IMR-90 (cell line): Measurements from ENCODE around the gene CUL9. TPM values are rescaled to one million over a fixed set of nuclear protein-coding genes. Genes with fewer than 3 reads are reported as not detected.

Experiments used
- ATAC-seq: fragments of 200-7000 bp; cut with Tn5 transposase; 2 replicates; pipeline ENCODE4 v1.9.1; 2020; ENCODE audit warnings: low read depth, mild to moderate bottlenecking, moderate library complexity
- BruUV-seq: library from RNA; stranded (reverse); fragments of 400-500 nt; replicated peaks from 2 replicates; lab custom pipeline; 2021; lab: Mats Ljungman, UMichigan
- CTCF ChIA-PET: fragments of 300-600 bp; formaldehyde crosslinking; extraction: SDS; loops from one replicate; lab custom pipeline; 2021; ENCODE audit warnings: antibody characterized with exemption; lab: Yijun Ruan, JAX
- POLR2A ChIA-PET: fragments of 300-600 bp; sonication (Branson Sonifier 250); formaldehyde crosslinking; loops from one replicate; lab custom pipeline; 2022; ENCODE audit warnings: antibody characterized with exemption; ENCODE audit not compliant: unreplicated experiment; lab: Charles Lee
- DNase-seq: peaks from one replicate; pipeline ENCODE4 v3.0.0; 2013
- H2AFZ ChIP-seq: replicated peaks from 2 replicates; pipeline ENCODE3; 2013; ENCODE audit warnings: low read length, mild to moderate bottlenecking; ENCODE audit not compliant: poor library complexity
- H2AK5ac ChIP-seq: 2 replicates; pipeline ENCODE4 v1.6.1; 2013; ENCODE audit warnings: low read depth, low read length, inconsistent platforms
- H2AK9ac ChIP-seq: replicated peaks from 2 replicates; pipeline ENCODE3; 2013; ENCODE audit warnings: mild to moderate bottlenecking, low read depth, low read length, moderate library complexity; ENCODE audit not compliant: poor library complexity
- H2BK120ac ChIP-seq: 2 replicates; pipeline ENCODE4 v1.6.1; 2013; ENCODE audit warnings: low read depth, low read length, inconsistent platforms
- H2BK15ac ChIP-seq: 3 replicates; pipeline ENCODE4 v1.6.1; 2013; ENCODE audit warnings: low read depth, low read length, inconsistent platforms
- H2BK20ac ChIP-seq: 2 replicates; pipeline ENCODE4 v1.6.1; 2013; ENCODE audit warnings: low read depth, mild to moderate bottlenecking, inconsistent platforms, low read length, moderate library complexity
- H2BK5ac ChIP-seq: 2 replicates; pipeline ENCODE4 v1.6.1; 2013; ENCODE audit warnings: mild to moderate bottlenecking, low read depth, low read length, inconsistent platforms; ENCODE audit not compliant: poor library complexity, severe bottlenecking
- H3K14ac ChIP-seq: replicated peaks from 2 replicates; pipeline ENCODE4 v1.6.1; 2013; ENCODE audit warnings: low read depth, low read length, inconsistent platforms
- H3K18ac ChIP-seq: 2 replicates; pipeline ENCODE4 v1.6.1; 2013; ENCODE audit warnings: low read depth, low read length, control low read depth
- H3K23ac ChIP-seq: 2 replicates; pipeline ENCODE4 v1.6.1; 2013; ENCODE audit warnings: low read depth, low read length, inconsistent platforms
- H3K27ac ChIP-seq: 2 replicates; pipeline ENCODE4 v1.5.1; 2013; ENCODE audit warnings: mild to moderate bottlenecking, control low read depth, low read length; ENCODE audit not compliant: insufficient read depth
- H3K27me3 ChIP-seq: 2 replicates; pipeline ENCODE4 v1.6.1; 2013; ENCODE audit warnings: low read length; ENCODE audit not compliant: control insufficient read depth, insufficient read depth
- H3K36me3 ChIP-seq: 2 replicates; pipeline ENCODE4 v1.6.1; 2013; ENCODE audit warnings: low read length, mixed read lengths; ENCODE audit not compliant: control insufficient read depth, insufficient read depth
- H3K4ac ChIP-seq: 2 replicates; pipeline ENCODE4 v1.6.1; 2013; ENCODE audit warnings: low read depth, low read length, inconsistent platforms
- H3K4me1 ChIP-seq: 2 replicates; pipeline ENCODE4 v1.6.1; 2013; ENCODE audit warnings: low read length, mixed read lengths; ENCODE audit not compliant: control insufficient read depth, insufficient read depth
- H3K4me2 ChIP-seq: 2 replicates; pipeline ENCODE4 v1.6.1; 2013; ENCODE audit warnings: low read depth, mild to moderate bottlenecking, control low read depth, low read length, moderate library complexity
- H3K4me3 ChIP-seq: 2 replicates; pipeline ENCODE4 v1.5.1; 2013; ENCODE audit warnings: low read depth, mild to moderate bottlenecking, control low read depth, low read length, moderate library complexity; ENCODE audit not compliant: insufficient read depth
- H3K56ac ChIP-seq: 2 replicates; pipeline ENCODE4 v1.6.1; 2013; ENCODE audit warnings: low read length, inconsistent platforms; ENCODE audit not compliant: insufficient read depth; ENCODE audit errors: extremely low read depth
- H3K79me1 ChIP-seq, 2 experiments: 2 replicates each; pipeline ENCODE4 v1.6.1; 2013; ENCODE audit warnings: low read length in 2 of 2, inconsistent platforms in 1 of 2, low read depth in 1 of 2
- H3K9ac ChIP-seq: 2 replicates; pipeline ENCODE4 v1.6.1; 2013; ENCODE audit warnings: low read depth, low read length, control low read depth
- H3K9me1 ChIP-seq: 2 replicates; pipeline ENCODE4 v1.6.1; 2013; ENCODE audit warnings: low read length, inconsistent platforms; ENCODE audit not compliant: insufficient read depth
- H3K9me3 ChIP-seq: 2 replicates; pipeline ENCODE4 v1.6.1; 2013; ENCODE audit warnings: low read length; ENCODE audit not compliant: control insufficient read depth, insufficient read depth
- H4K20me1 ChIP-seq: 2 replicates; pipeline ENCODE4 v1.6.1; 2013; ENCODE audit warnings: low read length, inconsistent platforms; ENCODE audit not compliant: insufficient read depth
- H4K5ac ChIP-seq: 2 replicates; pipeline ENCODE4 v1.6.1; 2013; ENCODE audit warnings: mild to moderate bottlenecking, low read depth, low read length, control low read depth
- H4K8ac ChIP-seq, 2 experiments: 2 replicates each; pipeline ENCODE4 v1.6.1; 2013; ENCODE audit warnings: low read depth in 2 of 2, low read length in 2 of 2, control low read depth in 1 of 2, inconsistent platforms in 1 of 2
- H4K91ac ChIP-seq: 2 replicates; pipeline ENCODE4 v1.6.1; 2013; ENCODE audit warnings: low read depth, low read length, inconsistent platforms; ENCODE audit not compliant: insufficient read depth
- MAZ ChIP-seq: IDR thresholded peaks from 2 replicates; pipeline ENCODE4 v1.6.1; 2012; ENCODE audit warnings: low read depth, mild to moderate bottlenecking, low read length, improper control_type of control experiment, moderate library complexity, borderline replicate concordance
- MXI1 ChIP-seq: IDR thresholded peaks from 2 replicates; pipeline ENCODE4 v1.6.1; 2012; ENCODE audit warnings: low read depth, mild to moderate bottlenecking, low read length, moderate library complexity, borderline replicate concordance
- POLR2A ChIP-seq: IDR thresholded peaks from 2 replicates; pipeline ENCODE4 v1.6.1; 2012; ENCODE audit warnings: mild to moderate bottlenecking, low read depth, low read length
- RCOR1 ChIP-seq: IDR thresholded peaks from 2 replicates; pipeline ENCODE4 v1.6.1; 2012; ENCODE audit warnings: mild to moderate bottlenecking, low read length, improper control_type of control experiment; ENCODE audit not compliant: insufficient replicate concordance
- WGBS, 2 experiments: methylation state at CpG; one replicate each; pipeline versions ENCODE4 v1.1.5 to v1.1.7; 2013; ENCODE audit warnings: missing lambda C conversion rate in 2 of 2; ENCODE audit not compliant: insufficient read length in 1 of 2; ENCODE audit errors: extremely low coverage in 2 of 2; 5-methylcytosine and 5-hydroxymethylcytosine counted together
- dilution Hi-C: fragments of 300-500 bp; cut with HindIII; formaldehyde crosslinking; loops from one replicate; pipeline ENCODE4 v1.14.3; 2018; ENCODE audit warnings: low sequenced_read_pairs; ENCODE audit not compliant: unreplicated experiment
- in situ Hi-C: fragments of 300-500 bp; cut with MboI; formaldehyde crosslinking; loops from 3 replicates; pipeline ENCODE4 v1.14.3; 2019; ENCODE audit warnings: low sequenced_read_pairs, inconsistent platforms, mixed read lengths
- intact Hi-C: fragments of 100-400 bp; cut with micrococcal nuclease; formaldehyde crosslinking; loops from 2 replicates; pipeline ENCODE4 v1.10.0; 2022
- polyA plus RNA-seq, 3 experiments: library from polyadenylated mRNA; depleted of rRNA; stranded (reverse); fragments of >200 nt; gene quantifications; 2 replicates each; pipeline ENCODE4 v1.2.3, GENCODE V29; 2012; ENCODE audit warnings: low replicate concordance in 1 of 3
- total RNA-seq: library from RNA; depleted of rRNA; stranded (reverse); fragments of >200 nt; gene quantifications from 2 replicates; pipeline ENCODE4 v1.2.3, GENCODE V29; 2012
- TF ChIP-seq, protein P1 (sequence below): fragments of 150-350 bp; IDR thresholded peaks from 2 replicates; pipeline ENCODE4 v1.6.1; 2017; ENCODE audit warnings: mild to moderate bottlenecking, antibody characterized with exemption, low read length, low read depth

The CUL9 gene
- total and polyA plus RNA-seq, 2 of the 4 experiments (the other 2 are of a cell fraction) = 7.7 to 19.5 TPM

DNA sequence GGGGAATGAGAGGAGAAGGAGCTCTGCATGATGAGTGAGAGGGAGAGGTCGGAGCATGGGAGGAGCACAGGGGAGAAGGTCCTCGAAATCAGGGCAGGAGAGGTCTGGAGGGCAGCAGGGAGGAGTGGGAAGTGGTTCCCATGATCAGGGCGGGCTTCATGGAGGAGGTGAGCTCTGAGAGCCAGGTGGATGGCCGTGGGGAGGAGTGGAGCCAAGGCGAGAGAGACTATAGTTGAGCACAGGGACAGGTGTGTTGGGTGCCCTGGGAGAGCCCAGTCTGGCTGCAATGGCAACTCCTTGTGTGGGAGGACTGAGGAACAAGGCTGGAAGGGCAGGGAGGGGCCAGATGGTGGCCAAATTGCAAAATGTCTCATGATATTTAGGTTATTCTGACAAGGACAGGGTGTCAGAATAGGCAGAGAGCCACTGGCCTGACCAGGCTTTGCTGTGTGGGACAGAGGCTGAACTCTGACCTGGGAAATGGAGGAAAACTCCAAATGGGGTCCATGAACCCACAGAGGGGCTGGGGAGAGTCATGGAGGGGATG is 82.7 kb downstream of the CUL9 start:
- H3K9me1 ChIP-seq = peaks cover 8% of the 10 kb centered on the region
- H3K4me1 ChIP-seq = peaks cover 2% of the 10 kb centered on the region; the same call in 1 of the 2 replicates
- dilution Hi-C loops = no loop called here
- H3K79me1 ChIP-seq = no peaks in the 10 kb centered on the region
- H3K56ac ChIP-seq = no peak overlapping the region
- H2AK5ac ChIP-seq = no peak overlapping the region
- H3K23ac ChIP-seq = no peak overlapping the region
- intact Hi-C loops = no loop called here
- H2AK9ac ChIP-seq = peak overlapping the region; percentile 47
- no peaks in the 10 kb centered on the region for H3K36me3 ChIP-seq
- TF ChIP-seq RCOR1 (no peak), MXI1 (no peak), MAZ (no peak), POLR2A (no peak)
- TF ChIP-seq, protein P1, sequence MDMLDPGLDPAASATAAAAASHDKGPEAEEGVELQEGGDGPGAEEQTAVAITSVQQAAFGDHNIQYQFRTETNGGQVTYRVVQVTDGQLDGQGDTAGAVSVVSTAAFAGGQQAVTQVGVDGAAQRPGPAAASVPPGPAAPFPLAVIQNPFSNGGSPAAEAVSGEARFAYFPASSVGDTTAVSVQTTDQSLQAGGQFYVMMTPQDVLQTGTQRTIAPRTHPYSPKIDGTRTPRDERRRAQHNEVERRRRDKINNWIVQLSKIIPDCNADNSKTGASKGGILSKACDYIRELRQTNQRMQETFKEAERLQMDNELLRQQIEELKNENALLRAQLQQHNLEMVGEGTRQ = no peak
- no peak overlapping the region for H3K4me2 ChIP-seq
- no peak overlapping the region for H4K8ac ChIP-seq
- BruUV-seq = no TSS peak
- WGBS, 2 experiments = 80% methylated on average over 3 of the region's 5 CpGs; no CpG with 5 or more reads in 1 of the 2 experiments
- H4K91ac ChIP-seq = no peak overlapping the region
- no peaks in the 10 kb centered on the region for H4K20me1 ChIP-seq
- H2BK20ac ChIP-seq = no peak overlapping the region
- no peak overlapping the region for H2BK120ac ChIP-seq
- ATAC-seq (no peak), DNase-seq (no peak)
- H3K27me3 ChIP-seq = peaks cover 42% of the 10 kb centered on the region
- ChIA-PET POLR2A (no interaction called here), CTCF (interaction anchor here (0.6 to 2.1 kb wide), 2 partner anchors 69 to 508 kb away, joined by 3 to 6 read pairs; no protein-coding TSS in a partner anchor)
- H3K14ac ChIP-seq = no peak overlapping the region
- no peaks in the 10 kb centered on the region for H3K9me3 ChIP-seq
- H3K18ac ChIP-seq = no peak overlapping the region
- H3K9ac ChIP-seq = no peak overlapping the region
- H2BK5ac ChIP-seq = no peak overlapping the region
- no peak overlapping the region for H2BK15ac ChIP-seq
- H3K4ac ChIP-seq = no peak overlapping the region
- H2AFZ ChIP-seq = peak overlapping the region; percentile 40
- H3K4me3 ChIP-seq = no peak overlapping the region
- no peak overlapping the region for H3K27ac ChIP-seq
- in situ Hi-C loops = loop anchor here (5.0 kb wide), 1 partner anchor 68 kb away; no protein-coding TSS in a partner anchor
- H4K5ac ChIP-seq = no peak overlapping the region
